Lower lobe of right lung (tissue), 2 donors: ENCODE measurements around the gene FUS. TPM values are rescaled to one million over a fixed set of nuclear protein-coding genes. Genes with fewer than 3 reads are reported as not detected.

Source experiments
- ATAC-seq, 2 donors: fragments of 200-7000 bp; cut with Tn5 transposase; one replicate each; pipeline ENCODE4 v1.9.1; 2020 to 2022; ENCODE audit warnings: mild to moderate bottlenecking in 2 of 2, moderate library complexity in 2 of 2
- DNase-seq: peaks from one replicate; pipeline ENCODE4 v3.0.0-alpha.2; 2020
- H3K27ac ChIP-seq: fragments of 200-600 bp; one replicate; pipeline ENCODE4 v1.8.0; 2022
- H3K27me3 ChIP-seq: fragments of 200-600 bp; one replicate; pipeline ENCODE4 v1.8.0; 2022; ENCODE audit warnings: low read depth
- H3K36me3 ChIP-seq: fragments of 200-600 bp; one replicate; pipeline ENCODE4 v1.8.0; 2022; ENCODE audit warnings: mild to moderate bottlenecking
- H3K4me1 ChIP-seq: fragments of 200-600 bp; one replicate; pipeline ENCODE4 v1.8.0; 2022
- H3K4me3 ChIP-seq: fragments of 200-600 bp; one replicate; pipeline ENCODE4 v1.8.0; 2022; ENCODE audit warnings: mild to moderate bottlenecking
- H3K9me3 ChIP-seq: fragments of 200-600 bp; one replicate; pipeline ENCODE4 v1.8.0; 2022
- CTCF ChIP-seq: fragments of 200-600 bp; IDR thresholded peaks from one replicate; pipeline ENCODE4 v1.8.0; 2022; ENCODE audit warnings: antibody characterized with exemption, mild to moderate bottlenecking
- intact Hi-C: fragments of 100-400 bp; cut with DNase I; formaldehyde crosslinking; loops from one replicate; pipeline ENCODE4 v1.11.0; 2022
- total RNA-seq: library from RNA; stranded (reverse); fragmentation: NEBNext Ultra II Directional; extraction: Animal tissue kit (Norgen Biotek cat#: 25700); gene quantifications from one replicate; pipeline ENCODE4 v1.2.1, GENCODE V29; 2021
- donor health status: DM: no; HTN: yes; CAD: no; lungs with severe emphysema.

Gene FUS
- total RNA-seq, 1 donor from 2014 or later, result 179 TPM

GRCh38 chr16:31187808-31188189 is 7.9 kb downstream of the FUS start:
- Histone ChIP-seq H3K4me1 (peaks cover 17% of the 10 kb centered on the region), H3K4me3 (no peak overlapping the region), H3K27me3 (no peaks in the 10 kb centered on the region), H3K36me3 (peaks cover 100% of the 10 kb centered on the region), H3K27ac (no peak overlapping the region), H3K9me3 (no peaks in the 10 kb centered on the region)
- no peak for TF ChIP-seq CTCF
- ATAC-seq (no peak), DNase-seq (no peak)
- intact Hi-C loops, result no loop called here

- ATAC-seq, result no peak
- Histone ChIP-seq H3K27me3 (no peaks in the 10 kb centered on the region), H3K27ac (no peak overlapping the region), H3K4me3 (no peak overlapping the region), H3K9me3 (no peaks in the 10 kb centered on the region), H3K36me3 (peaks cover 100% of the 10 kb centered on the region), H3K4me1 (peaks cover 8% of the 10 kb centered on the region)
- no peak for TF ChIP-seq CTCF
- DNase-seq, result no peak
- intact Hi-C loops, result no loop called here
Observed at GRCh38 chr16:31188450-31189411, 8.8 kb downstream of the FUS start.

- intact Hi-C loops, result no loop called here
- H3K4me1 ChIP-seq, result peaks cover 6% of the 10 kb centered on the region
- H3K4me3 ChIP-seq, result no peak overlapping the region
- no peaks in the 10 kb centered on the region for H3K9me3 ChIP-seq
- TF ChIP-seq CTCF, result no peak
- no peaks in the 10 kb centered on the region for H3K27me3 ChIP-seq
- no peak for DNase-seq
- ATAC-seq, result no peak
- peaks cover 100% of the 10 kb centered on the region for H3K36me3 ChIP-seq
- no peak overlapping the region for H3K27ac ChIP-seq
Observed at GRCh38 chr16:31189412-31189778, 9.5 kb downstream of the FUS start.

GRCh38 chr16:31190061-31190460 is 10.1 kb downstream of the FUS start:
- Histone ChIP-seq H3K4me3 (no peak overlapping the region), H3K27ac (no peak overlapping the region), H3K4me1 (peaks cover 6% of the 10 kb centered on the region), H3K36me3 (peaks cover 100% of the 10 kb centered on the region), H3K9me3 (no peaks in the 10 kb centered on the region), H3K27me3 (no peaks in the 10 kb centered on the region)
- DNase-seq, result no peak
- intact Hi-C loops, result no loop called here
- no peak for ATAC-seq
- TF ChIP-seq CTCF, result no peak

GRCh38 chr16:31190818-31191444 is 11.0 kb downstream of the FUS start:
- ATAC-seq (no peak), DNase-seq (no peak)
- Histone ChIP-seq H3K27ac (no peak overlapping the region), H3K9me3 (no peaks in the 10 kb centered on the region), H3K36me3 (peaks cover 100% of the 10 kb centered on the region), H3K27me3 (no peaks in the 10 kb centered on the region), H3K4me3 (no peak overlapping the region), H3K4me1 (peaks cover 6% of the 10 kb centered on the region)
- intact Hi-C loops, result no loop called here
- TF ChIP-seq CTCF, result no peak
